SK-N-SH (cell line): ENCODE results near the gene CX3CL1. TPM values are rescaled to one million over a fixed set of nuclear protein-coding genes. Genes with fewer than 3 reads are reported as not detected.

Experiments used
- CTCF ChIA-PET: fragments of 300-600, 350-600 bp; formaldehyde crosslinking; extraction: SDS; loops from one replicate; lab custom pipeline; 2021; lab: Yijun Ruan, JAX
- POLR2A ChIA-PET: fragments of 350-600 bp; sonication (Branson Sonifier 250); formaldehyde crosslinking; extraction: SDS; loops from one replicate; lab custom pipeline; 2020; ENCODE audit warnings: antibody characterized with exemption, inconsistent platforms; lab: Yijun Ruan, JAX
- DNase-seq: peaks from one replicate; pipeline ENCODE4 v3.0.0; 2012
- H2AFZ ChIP-seq: fragments of 200-600 bp; sonication (generic); 2 replicates; pipeline ENCODE4 v1.8.1; 2016; ENCODE audit warnings: antibody characterized with exemption, mild to moderate bottlenecking, low read depth
- H3F3A ChIP-seq: fragments of 200-600 bp; sonication (generic); replicated peaks from 2 replicates; pipeline ENCODE3; 2016; ENCODE audit warnings: antibody characterized with exemption, mild to moderate bottlenecking; ENCODE audit not compliant: insufficient read depth
- H3K27ac ChIP-seq, 2 experiments: fragments of 200-500 bp in 1 of 2; fragments of 200-600 bp in 1 of 2; sonication (Bioruptor generic) in 1 of 2; sonication (generic), shearing (Covaris generic) in 1 of 2; 2 replicates each; pipeline versions ENCODE4 v1.5.1 to v1.6.1; 2014 to 2016; ENCODE audit warnings: low read depth in 2 of 2, inconsistent platforms in 1 of 2, low read length in 1 of 2, mild to moderate bottlenecking in 1 of 2, mixed read lengths in 1 of 2
- H3K27me3 ChIP-seq: fragments of 200-600 bp; sonication (generic), shearing (Covaris generic); 2 replicates; pipeline ENCODE4 v1.6.1; 2016; ENCODE audit warnings: mixed run types; ENCODE audit not compliant: insufficient read depth
- H3K36me3 ChIP-seq, 2 experiments: fragments of 200-500 bp in 1 of 2; fragments of 200-600 bp in 1 of 2; sonication (Bioruptor generic) in 1 of 2; sonication (generic) in 1 of 2; replicated peaks in 1 of 2; 2 replicates each; pipeline versions ENCODE3 to v1.5.1; 2014 to 2016; ENCODE audit warnings: low read length in 1 of 2, mild to moderate bottlenecking in 1 of 2; ENCODE audit not compliant: insufficient read depth in 2 of 2, control insufficient read depth in 1 of 2
- H3K4me1 ChIP-seq, 2 experiments: fragments of 200-500 bp in 1 of 2; fragments of 200-600 bp in 1 of 2; sonication (Bioruptor generic) in 1 of 2; sonication (generic), shearing (Covaris generic) in 1 of 2; 2 replicates each; pipeline versions ENCODE4 v1.5.1 to v1.6.1; 2014 to 2016; ENCODE audit warnings: low read depth in 1 of 2, low read length in 1 of 2, mixed run types in 1 of 2; ENCODE audit not compliant: insufficient read depth in 2 of 2, control insufficient read depth in 1 of 2
- H3K4me2 ChIP-seq: fragments of 200-600 bp; sonication (generic), shearing (Covaris generic); 2 replicates; pipeline ENCODE4 v1.6.1; 2017; ENCODE audit warnings: mixed run types
- H3K4me3 ChIP-seq, 2 experiments: fragments of 200-500 bp in 1 of 2; fragments of 200-600 bp in 1 of 2; sonication (Bioruptor generic) in 1 of 2; sonication (generic), shearing (Covaris generic) in 1 of 2; 2 replicates each; pipeline versions ENCODE4 v1.5.1 to v1.8.1; 2014 to 2016; ENCODE audit warnings: low read depth in 2 of 2, inconsistent platforms in 1 of 2, low read length in 1 of 2, mild to moderate bottlenecking in 1 of 2, mixed read lengths in 1 of 2, moderate library complexity in 1 of 2
- H3K79me2 ChIP-seq: fragments of 200-600 bp; sonication (generic); 2 replicates; pipeline ENCODE4 v1.8.1; 2017; ENCODE audit warnings: mild to moderate bottlenecking; ENCODE audit not compliant: insufficient read depth
- H3K9ac ChIP-seq: fragments of 200-600 bp; sonication (generic); 2 replicates; pipeline ENCODE4 v1.6.1; 2017; ENCODE audit warnings: mixed run types
- H3K9me2 ChIP-seq: fragments of 200-600 bp; sonication (generic); 2 replicates; pipeline ENCODE4 v1.6.1; 2017; ENCODE audit warnings: mixed run types
- H3K9me3 ChIP-seq: fragments of 200-600 bp; sonication (generic); 2 replicates; pipeline ENCODE4 v1.6.1; 2017; ENCODE audit warnings: mixed run types, mild to moderate bottlenecking, moderate library complexity
- H4K20me1 ChIP-seq: fragments of 200-600 bp; sonication (generic); 2 replicates; pipeline ENCODE4 v1.6.1; 2017; ENCODE audit warnings: mild to moderate bottlenecking, mixed run types; ENCODE audit not compliant: insufficient read depth
- ELF1 ChIP-seq: IDR thresholded peaks from 2 replicates; pipeline ENCODE4 v1.4.0; 2012
- EP300 ChIP-seq, 2 experiments: IDR thresholded peaks; 2 replicates each; pipeline versions ENCODE4 v1.4.0 to v1.6.1; 2012; ENCODE audit warnings: borderline replicate concordance in 1 of 2, low read depth in 1 of 2, low read length in 1 of 2
- EZH2phosphoT487 ChIP-seq: fragments of 200-600 bp; sonication (generic); IDR thresholded peaks from 2 replicates; pipeline ENCODE4 v1.6.1; 2017; ENCODE audit warnings: low read depth, mixed run types, mild to moderate bottlenecking, antibody characterized with exemption, moderate library complexity, borderline replicate concordance
- FOSL2 ChIP-seq: IDR thresholded peaks from 2 replicates; pipeline ENCODE4 v1.4.0; 2012; ENCODE audit warnings: low read depth, mild to moderate bottlenecking, moderate library complexity, borderline replicate concordance
- FOXM1 ChIP-seq: IDR thresholded peaks from 2 replicates; pipeline ENCODE4 v1.4.0; 2012; ENCODE audit warnings: low read depth, mild to moderate bottlenecking
- GABPA ChIP-seq: IDR thresholded peaks from 2 replicates; pipeline ENCODE4 v1.4.0; 2012; ENCODE audit warnings: low read depth, mild to moderate bottlenecking
- IRF3 ChIP-seq: fragments of 150-350 bp; IDR thresholded peaks from 2 replicates; pipeline ENCODE4 v1.6.1; 2016; ENCODE audit warnings: mild to moderate bottlenecking, low read depth, low read length
- MAX ChIP-seq: IDR thresholded peaks from 2 replicates; pipeline ENCODE4 v1.4.0; 2012; ENCODE audit warnings: low read depth
- NFIC ChIP-seq: IDR thresholded peaks from 2 replicates; pipeline ENCODE4 v1.4.0; 2012; ENCODE audit warnings: borderline replicate concordance
- NRF1 ChIP-seq: IDR thresholded peaks from 2 replicates; pipeline ENCODE4 v1.6.1; 2012; ENCODE audit warnings: low read depth, mild to moderate bottlenecking, low read length
- POLR2AphosphoS5 ChIP-seq: IDR thresholded peaks from 2 replicates; pipeline ENCODE4 v1.6.1; 2012; ENCODE audit warnings: low read depth, low read length
- RAD21 ChIP-seq: IDR thresholded peaks from 2 replicates; pipeline ENCODE4 v1.6.1; 2012; ENCODE audit warnings: mild to moderate bottlenecking, low read length
- RFX5 ChIP-seq: IDR thresholded peaks from 2 replicates; pipeline ENCODE4 v1.6.1; 2012; ENCODE audit warnings: mild to moderate bottlenecking, improper control_type of control experiment, low read length
- RXRA ChIP-seq: IDR thresholded peaks from 2 replicates; pipeline ENCODE4 v1.4.0; 2012; ENCODE audit warnings: low read depth, mild to moderate bottlenecking, borderline replicate concordance
- SIN3A ChIP-seq: IDR thresholded peaks from 2 replicates; pipeline ENCODE4 v1.6.1; 2012; ENCODE audit warnings: low read depth, mild to moderate bottlenecking, low read length, moderate library complexity, borderline replicate concordance
- TCF12 ChIP-seq: IDR thresholded peaks from 2 replicates; pipeline ENCODE4 v1.4.0; 2012
- TEAD4 ChIP-seq: IDR thresholded peaks from 2 replicates; pipeline ENCODE4 v1.4.0; 2012; ENCODE audit warnings: mild to moderate bottlenecking, borderline replicate concordance; ENCODE audit not compliant: insufficient read depth
- USF2 ChIP-seq: fragments of 150-350 bp; IDR thresholded peaks from 2 replicates; pipeline ENCODE4 v1.6.1; 2017; ENCODE audit warnings: antibody characterized with exemption, low read length, low read depth, borderline replicate concordance
- YY1 ChIP-seq: IDR thresholded peaks from 2 replicates; pipeline ENCODE4 v1.4.0; 2012; ENCODE audit warnings: low read depth, mild to moderate bottlenecking
- WGBS: methylation state at CpG from one replicate; pipeline ENCODE4 v1.1.6; 2017; ENCODE audit warnings: low lambda C conversion rate; 5-methylcytosine and 5-hydroxymethylcytosine counted together
- polyA plus RNA-seq, 3 experiments: library from polyadenylated mRNA; depleted of rRNA; stranded (reverse); fragments of >200 nt; gene quantifications; 2 replicates each; pipeline ENCODE4 v1.2.3, GENCODE V29; 2012
- TF ChIP-seq, protein P1 (sequence below): IDR thresholded peaks from 2 replicates; pipeline ENCODE4 v1.6.1; 2012; ENCODE audit warnings: mild to moderate bottlenecking, low read depth, low read length, moderate library complexity

The CX3CL1 gene
- polyA plus RNA-seq, 1 of the 3 experiments (the other 2 are of a cell fraction) = 6.8 TPM

DNA sequence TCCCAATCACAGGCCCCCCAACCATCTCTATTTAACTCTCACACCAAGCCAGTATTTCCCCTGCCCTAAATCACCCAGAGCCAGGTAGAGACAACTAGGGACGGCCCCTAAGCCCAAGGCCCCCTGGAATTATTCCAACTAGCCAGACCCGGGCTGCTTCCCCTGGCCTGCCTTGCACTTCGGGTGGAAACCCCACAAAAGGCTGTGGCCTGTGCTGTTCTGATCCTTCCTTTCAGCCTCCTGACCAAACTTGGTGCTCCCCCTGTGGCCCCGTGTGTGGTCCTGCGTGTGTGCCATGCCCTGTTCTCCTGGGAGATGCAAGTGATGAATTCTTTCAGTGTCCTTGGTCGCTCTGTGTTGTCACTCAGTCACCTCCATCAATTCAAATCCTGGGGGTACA is 47.2 kb downstream of the CX3CL1 start:
- WGBS = 71% methylated on average over 6 of the region's 6 CpGs
- no peak overlapping the region for H2AFZ ChIP-seq
- H3K4me2 ChIP-seq = no peak overlapping the region

More for the DNA sequence above, 47.2 kb downstream of the CX3CL1 start:
- no peaks in the 10 kb centered on the region for H3K36me3 ChIP-seq
- no peak for DNase-seq
- TF ChIP-seq USF2 (no peak), POLR2AphosphoS5 (no peak), RFX5 (no peak), MAX (no peak), IRF3 (no peak), TEAD4 (no peak), FOSL2 (no peak), YY1 (no peak), FOXM1 (no peak), EP300 (IDR thresholded peaks at IDR 0.05; ENCODE audit: borderline replicate concordance in 1 of 2, low read depth in 1 of 2, low read length in 1 of 2) (no peak), TCF12 (no peak), RAD21 (no peak), SIN3A (no peak), EZH2phosphoT487 (no peak), GABPA (no peak), ELF1 (no peak), NRF1 (no peak), RXRA (no peak), NFIC (no peak)
- TF ChIP-seq, protein P1, sequence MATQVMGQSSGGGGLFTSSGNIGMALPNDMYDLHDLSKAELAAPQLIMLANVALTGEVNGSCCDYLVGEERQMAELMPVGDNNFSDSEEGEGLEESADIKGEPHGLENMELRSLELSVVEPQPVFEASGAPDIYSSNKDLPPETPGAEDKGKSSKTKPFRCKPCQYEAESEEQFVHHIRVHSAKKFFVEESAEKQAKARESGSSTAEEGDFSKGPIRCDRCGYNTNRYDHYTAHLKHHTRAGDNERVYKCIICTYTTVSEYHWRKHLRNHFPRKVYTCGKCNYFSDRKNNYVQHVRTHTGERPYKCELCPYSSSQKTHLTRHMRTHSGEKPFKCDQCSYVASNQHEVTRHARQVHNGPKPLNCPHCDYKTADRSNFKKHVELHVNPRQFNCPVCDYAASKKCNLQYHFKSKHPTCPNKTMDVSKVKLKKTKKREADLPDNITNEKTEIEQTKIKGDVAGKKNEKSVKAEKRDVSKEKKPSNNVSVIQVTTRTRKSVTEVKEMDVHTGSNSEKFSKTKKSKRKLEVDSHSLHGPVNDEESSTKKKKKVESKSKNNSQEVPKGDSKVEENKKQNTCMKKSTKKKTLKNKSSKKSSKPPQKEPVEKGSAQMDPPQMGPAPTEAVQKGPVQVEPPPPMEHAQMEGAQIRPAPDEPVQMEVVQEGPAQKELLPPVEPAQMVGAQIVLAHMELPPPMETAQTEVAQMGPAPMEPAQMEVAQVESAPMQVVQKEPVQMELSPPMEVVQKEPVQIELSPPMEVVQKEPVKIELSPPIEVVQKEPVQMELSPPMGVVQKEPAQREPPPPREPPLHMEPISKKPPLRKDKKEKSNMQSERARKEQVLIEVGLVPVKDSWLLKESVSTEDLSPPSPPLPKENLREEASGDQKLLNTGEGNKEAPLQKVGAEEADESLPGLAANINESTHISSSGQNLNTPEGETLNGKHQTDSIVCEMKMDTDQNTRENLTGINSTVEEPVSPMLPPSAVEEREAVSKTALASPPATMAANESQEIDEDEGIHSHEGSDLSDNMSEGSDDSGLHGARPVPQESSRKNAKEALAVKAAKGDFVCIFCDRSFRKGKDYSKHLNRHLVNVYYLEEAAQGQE = no peak
- ChIA-PET CTCF (interaction anchor here (0.7 to 17.3 kb wide), 32 partner anchors 10 to 357 kb away, joined by 3 to 544 read pairs (median 7); partner anchors contain the start of genes CCL17, CIAPIN1, COQ9 and CPNE2), POLR2A (interaction anchor here (1.0 to 3.2 kb wide), 4 partner anchors 28 to 120 kb away, joined by 3 to 8 read pairs (median 4); partner anchors contain the start of genes CIAPIN1 and COQ9)
- no peaks in the 10 kb centered on the region for H3K79me2 ChIP-seq
- H3K4me1 ChIP-seq = peaks cover 0 to 28% of the 10 kb centered on the region in 2 experiments; a peak in 2 of 4 replicates
- no peaks in the 10 kb centered on the region for H3K27me3 ChIP-seq
- peaks cover 8% of the 10 kb centered on the region for H3F3A ChIP-seq
- H3K9me2 ChIP-seq = no peaks in the 10 kb centered on the region
- no peaks in the 10 kb centered on the region for H3K9me3 ChIP-seq
- peak overlapping the region in 1 of 2 experiments; percentile 71; a peak in 2 of 4 replicates for H3K27ac ChIP-seq
- H3K9ac ChIP-seq = no peak overlapping the region
- H3K4me3 ChIP-seq = no peak overlapping the region
- no peaks in the 10 kb centered on the region for H4K20me1 ChIP-seq
